H1 (cell line): ENCODE measurements around the gene ARNT2. TPM values are rescaled to one million over a fixed set of nuclear protein-coding genes. Genes with fewer than 3 reads are reported as not detected.

Experiments used
- CTCF ChIA-PET: fragments of 300-600 bp; sonication (Branson Sonifier 250); formaldehyde crosslinking; loops from one replicate; lab custom pipeline; 2021; ENCODE audit not compliant: partially characterized antibody; lab: Charles Lee
- POLR2A ChIA-PET: fragments of 300-600 bp; sonication (Branson Sonifier 250); formaldehyde crosslinking; loops from one replicate; lab custom pipeline; 2021; ENCODE audit warnings: inconsistent platforms; ENCODE audit not compliant: partially characterized antibody; lab: Charles Lee
- DNase-seq, 2 experiments: peaks; one replicate each; pipeline versions ENCODE4 v3.0.0 to v3.0.0-alpha.2; 2010 to 2022; ENCODE audit warnings: low spot score in 2 of 2, low read depth in 1 of 2, mixed read lengths in 1 of 2
- FAIRE-seq: peaks from 2 replicates; lab custom pipeline; 2011; peaks lifted over from hg19 to GRCh38; lab: Jason Lieb, UNC
- H2AFZ ChIP-seq: 2 replicates; pipeline ENCODE4 v1.8.1; 2012; ENCODE audit warnings: low read length, inconsistent platforms
- H2AK5ac ChIP-seq: 2 replicates; pipeline ENCODE4 v1.6.1; 2013; ENCODE audit warnings: low read depth, low read length
- H2BK120ac ChIP-seq: replicated peaks from 2 replicates; pipeline ENCODE3; 2013; ENCODE audit warnings: low read depth, low read length, inconsistent platforms
- H2BK12ac ChIP-seq: 2 replicates; pipeline ENCODE4 v1.6.1; 2013; ENCODE audit warnings: low read depth, low read length
- H2BK15ac ChIP-seq: 2 replicates; pipeline ENCODE4 v1.6.1; 2013; ENCODE audit warnings: low read length
- H2BK20ac ChIP-seq: 2 replicates; pipeline ENCODE4 v1.6.1; 2013; ENCODE audit warnings: low read length
- H2BK5ac ChIP-seq: 2 replicates; pipeline ENCODE4 v1.6.1; 2013; ENCODE audit warnings: low read depth, low read length
- H3K14ac ChIP-seq: 2 replicates; pipeline ENCODE4 v1.6.1; 2013; ENCODE audit warnings: inconsistent platforms; ENCODE audit not compliant: insufficient read length
- H3K18ac ChIP-seq: 2 replicates; pipeline ENCODE4 v1.6.1; 2013; ENCODE audit warnings: low read length; ENCODE audit errors: extremely low read depth
- H3K23ac ChIP-seq: 2 replicates; pipeline ENCODE4 v1.6.1; 2013; ENCODE audit warnings: inconsistent platforms; ENCODE audit not compliant: insufficient read length
- H3K23me2 ChIP-seq: 2 replicates; pipeline ENCODE4 v1.6.1; 2013; ENCODE audit warnings: low read depth, low read length
- H3K27ac ChIP-seq: 2 replicates; pipeline ENCODE4 v1.6.1; 2011; ENCODE audit warnings: low read depth, low read length, inconsistent platforms
- H3K27me3 ChIP-seq, 4 experiments: replicated peaks in 1 of 4; 1 replicate in 1 of 4; 2 replicates in 3 of 4; pipeline versions ENCODE4 v1.6.1 to v1.8.1; 2011 to 2013; ENCODE audit warnings: low read length in 3 of 4, mild to moderate bottlenecking in 3 of 4, inconsistent platforms in 2 of 4, mixed read lengths in 2 of 4, moderate library complexity in 1 of 4; ENCODE audit not compliant: control insufficient read depth in 3 of 4, insufficient read depth in 3 of 4; ENCODE audit errors: extremely low read depth in 1 of 4
- H3K36me3 ChIP-seq, 4 experiments: 2 replicates each; pipeline versions ENCODE4 v1.6.1 to v1.8.1; 2011 to 2013; ENCODE audit warnings: mild to moderate bottlenecking in 4 of 4, low read length in 3 of 4, moderate library complexity in 2 of 4, control low read depth in 1 of 4, inconsistent platforms in 1 of 4; ENCODE audit not compliant: insufficient read depth in 4 of 4, control insufficient read depth in 2 of 4
- H3K4ac ChIP-seq: replicated peaks from 2 replicates; pipeline ENCODE3; 2013; ENCODE audit warnings: low read length, low read depth, mixed read lengths, inconsistent platforms; ENCODE audit not compliant: insufficient read length
- H3K4me1 ChIP-seq, 4 experiments: replicated peaks in 1 of 4; 1 replicate in 1 of 4; 2 replicates in 3 of 4; pipeline versions ENCODE4 v1.6.1 to v1.8.1; 2011 to 2013; ENCODE audit warnings: low read length in 3 of 4, inconsistent platforms in 2 of 4, mixed read lengths in 1 of 4; ENCODE audit not compliant: insufficient read depth in 4 of 4, control insufficient read depth in 3 of 4
- H3K4me2 ChIP-seq, 2 experiments: 2 replicates each; pipeline versions ENCODE4 v1.6.1 to v1.8.1; 2011 to 2013; ENCODE audit warnings: low read depth in 2 of 2, low read length in 2 of 2, control low read depth in 1 of 2, inconsistent platforms in 1 of 2, mild to moderate bottlenecking in 1 of 2; ENCODE audit not compliant: insufficient read depth in 1 of 2
- H3K4me3 ChIP-seq, 4 experiments: fragments of 200-600, 300-600 bp in 1 of 4; sonication (generic), shearing (Covaris generic), sonication (Bioruptor Twin) in 1 of 4; 2 replicates each; pipeline versions ENCODE4 v1.5.1 to v1.8.1; 2011 to 2016; ENCODE audit warnings: low read length in 4 of 4, low read depth in 3 of 4, control low read depth in 2 of 4, inconsistent platforms in 2 of 4, mild to moderate bottlenecking in 2 of 4, mixed read lengths in 1 of 4, moderate library complexity in 1 of 4; ENCODE audit not compliant: insufficient read depth in 2 of 4; ENCODE audit errors: extremely low read depth in 1 of 4
- H3K56ac ChIP-seq: replicated peaks from 2 replicates; pipeline ENCODE3; 2013; ENCODE audit warnings: low read depth, mild to moderate bottlenecking, mixed read lengths, low read length, inconsistent platforms; ENCODE audit not compliant: insufficient read length
- H3K79me1 ChIP-seq: 2 replicates; pipeline ENCODE4 v1.6.1; 2013; ENCODE audit warnings: low read depth, low read length, control low read depth
- H3K79me2 ChIP-seq, 2 experiments: 2 replicates each; pipeline versions ENCODE4 v1.6.1 to v1.8.1; 2012 to 2013; ENCODE audit warnings: low read length in 2 of 2, mild to moderate bottlenecking in 2 of 2, inconsistent platforms in 1 of 2; ENCODE audit not compliant: insufficient read depth in 2 of 2, control insufficient read depth in 1 of 2
- H3K9ac ChIP-seq, 4 experiments: replicated peaks in 1 of 4; 1 replicate in 1 of 4; 2 replicates in 3 of 4; pipeline versions ENCODE4 v1.6.1 to v1.8.1; 2011 to 2013; ENCODE audit warnings: low read depth in 3 of 4, low read length in 3 of 4, control low read depth in 2 of 4, mild to moderate bottlenecking in 2 of 4, moderate library complexity in 2 of 4, inconsistent platforms in 1 of 4; ENCODE audit errors: extremely low read depth in 1 of 4
- H3K9me3 ChIP-seq, 2 experiments: 2 replicates each; pipeline versions ENCODE4 v1.6.1 to v1.8.1; 2012 to 2013; ENCODE audit warnings: mild to moderate bottlenecking in 2 of 2, moderate library complexity in 2 of 2, control low read depth in 1 of 2, inconsistent platforms in 1 of 2, low read depth in 1 of 2, low read length in 1 of 2, mixed read lengths in 1 of 2; ENCODE audit not compliant: insufficient read depth in 2 of 2
- H4K20me1 ChIP-seq, 2 experiments: replicated peaks in 1 of 2; 2 replicates each; pipeline versions ENCODE3 to v1.8.1; 2011 to 2013; ENCODE audit warnings: inconsistent platforms in 2 of 2, low read length in 2 of 2, mild to moderate bottlenecking in 1 of 2; ENCODE audit not compliant: insufficient read depth in 2 of 2, control insufficient read depth in 1 of 2
- H4K5ac ChIP-seq: 2 replicates; pipeline ENCODE4 v1.6.1; 2013; ENCODE audit warnings: low read length, low read depth, mixed read lengths, inconsistent platforms; ENCODE audit not compliant: insufficient read length
- H4K8ac ChIP-seq: 2 replicates; pipeline ENCODE4 v1.8.0; 2013; ENCODE audit warnings: mild to moderate bottlenecking, moderate library complexity, low read length, inconsistent platforms; ENCODE audit not compliant: insufficient read depth; ENCODE audit errors: extremely low read depth
- H4K91ac ChIP-seq: replicated peaks from 2 replicates; pipeline ENCODE3; 2013; ENCODE audit warnings: low read length, mixed read lengths, inconsistent platforms; ENCODE audit not compliant: insufficient read length
- CTCF ChIP-seq, 3 experiments: IDR thresholded peaks; 1 replicate in 2 of 3; 2 replicates in 1 of 3; pipeline versions ENCODE4 v1.5.1 to v1.6.1; 2011; ENCODE audit warnings: low read length in 3 of 3, mild to moderate bottlenecking in 3 of 3, inconsistent platforms in 2 of 3, low read depth in 1 of 3, moderate library complexity in 1 of 3; ENCODE audit not compliant: insufficient read depth in 1 of 3; ENCODE audit errors: control extremely low read depth in 1 of 3
- GTF2F1 ChIP-seq: IDR thresholded peaks from 2 replicates; pipeline ENCODE4 v1.6.1; 2012; ENCODE audit warnings: low read depth, low read length, improper control_type of control experiment, borderline replicate concordance
- KDM4A ChIP-seq: IDR thresholded peaks from one replicate; pipeline ENCODE4 v1.7.1; 2012; ENCODE audit warnings: low read depth, mild to moderate bottlenecking, moderate library complexity, low read length, inconsistent platforms; ENCODE audit not compliant: severe bottlenecking
- KDM5A ChIP-seq: fragments of 200-600 bp; IDR thresholded peaks from 2 replicates; pipeline ENCODE4 v1.7.1; 2012; ENCODE audit warnings: mild to moderate bottlenecking, low read length, inconsistent platforms, mixed read lengths
- POLR2AphosphoS5 ChIP-seq: IDR thresholded peaks from 2 replicates; pipeline ENCODE4 v1.6.1; 2011; ENCODE audit warnings: low read depth, low read length
- RAD21 ChIP-seq, 2 experiments: IDR thresholded peaks in 1 of 2; conservative IDR thresholded peaks in 1 of 2; 2 replicates each; pipeline ENCODE4 v1.6.1; 2011; ENCODE audit warnings: low read depth in 2 of 2, low read length in 2 of 2, improper control_type of control experiment in 1 of 2, inconsistent platforms in 1 of 2, mild to moderate bottlenecking in 1 of 2, moderate library complexity in 1 of 2
- SIN3A ChIP-seq, 2 experiments: IDR thresholded peaks in 1 of 2; conservative IDR thresholded peaks in 1 of 2; 2 replicates each; pipeline ENCODE4 v1.6.1; 2011 to 2012; ENCODE audit warnings: low read length in 2 of 2, improper control_type of control experiment in 1 of 2, low read depth in 1 of 2, mild to moderate bottlenecking in 1 of 2
- SUZ12 ChIP-seq: fragments of 200-600 bp; sonication (generic); IDR thresholded peaks from 2 replicates; pipeline ENCODE4 v1.6.1; 2012; ENCODE audit warnings: mild to moderate bottlenecking, inconsistent platforms, low read length, moderate library complexity, mixed read lengths
- WGBS, 2 experiments: shearing (Covaris generic) in 1 of 2; methylation state at CpG; one replicate each; pipeline versions ENCODE4 v1.1.6 to v1.1.7; 2013 to 2015; ENCODE audit warnings: low lambda C conversion rate in 2 of 2, mixed read lengths in 2 of 2, inconsistent platforms in 1 of 2, low coverage in 1 of 2, missing lambda C conversion rate in 1 of 2; ENCODE audit not compliant: insufficient replicate concordance in 2 of 2, insufficient coverage in 1 of 2, insufficient read length in 1 of 2; ENCODE audit errors: extremely low coverage in 1 of 2, missing lambda C conversion rate in 1 of 2; 5-methylcytosine and 5-hydroxymethylcytosine counted together
- polyA plus RNA-seq, 7 experiments: library from polyadenylated mRNA; depleted of rRNA in 3 of 7; stranded (reverse) in 5 of 7; unstranded in 2 of 7; fragments of >200 nt in 5 of 7; fragments of 200-250 nt in 2 of 7; gene quantifications; 1 replicate in 5 of 7; 2 replicates in 1 of 7; 4 replicates in 1 of 7; pipeline versions ENCODE4 v1.2.1 to v1.2.3, GENCODE V29; 2011 to 2013; ENCODE audit warnings: missing spikeins in 2 of 7, mixed read lengths in 2 of 7
- total RNA-seq: library from RNA; stranded (reverse); fragmentation: NEBNext Ultra II Directional; extraction: Animal tissue kit (Norgen Biotek cat#: 25700); gene quantifications from 2 replicates; pipeline ENCODE4 v1.2.1, GENCODE V29; 2021

Gene ARNT2
- total and polyA plus RNA-seq, 2 of the 8 experiments (the other 6 are each of a cell fraction or from before 2014, with no cell fraction given), result 9.5 to 14.6 TPM

- FAIRE-seq (peak; percentile 71), DNase-seq (no peak)
- Histone ChIP-seq H2BK120ac (no peak overlapping the region), H3K36me3 (no peaks in the 10 kb centered on the region), H3K79me1 (peaks cover 2% of the 10 kb centered on the region), H3K18ac (no peak overlapping the region), H3K4me1 (no peaks in the 10 kb centered on the region; a peak in 1 of 7 replicates), H3K27ac (no peak overlapping the region), H3K14ac (no peak overlapping the region), H3K23me2 (no peaks in the 10 kb centered on the region), H3K79me2 (peaks cover 0 to 2% of the 10 kb centered on the region in 2 experiments; a peak in 1 of 4 replicates), H3K4me2 (no peak overlapping the region), H2AK5ac (no peak overlapping the region), H3K56ac (no peak overlapping the region), H4K91ac (no peak overlapping the region), H4K5ac (no peak overlapping the region), H3K9ac (no peak overlapping the region), H2BK5ac (no peak overlapping the region), H2AFZ (no peak overlapping the region), H2BK20ac (no peak overlapping the region; the same call in 1 of the 2 replicates), H2BK12ac (0 out of 2 replicates have a peak overlapping the region, but pooled peaks have one; percentile 12), H3K4ac (no peak overlapping the region), H3K27me3 (no peaks in the 10 kb centered on the region), H3K23ac (no peak overlapping the region), H4K8ac (no peak overlapping the region), H3K4me3 (no peak overlapping the region), H4K20me1 (peaks cover 0 to 5% of the 10 kb centered on the region in 2 experiments), H3K9me3 (no peaks in the 10 kb centered on the region), H2BK15ac (no peak overlapping the region)
- WGBS, 2 experiments, result 55% methylated on average over 10 of the region's 10 CpGs; no CpG with 5 or more reads in 1 of the 2 experiments
- ChIA-PET POLR2A (interaction anchor here (1.6 kb wide), 1 partner anchor 14 kb away, joined by 4 read pairs; no protein-coding TSS in a partner anchor), CTCF (interaction anchor here (0.7 to 4.9 kb wide), 19 partner anchors 10 to 434 kb away, joined by 3 to 42 read pairs (median 4); no protein-coding TSS in a partner anchor)
- peak; percentile 38 to 85 (median 65) for TF ChIP-seq CTCF (IDR thresholded peaks at IDR 0.05; ENCODE audit: control extremely low read depth in 1 of 3, insufficient read depth in 1 of 3, low read depth in 1 of 3, low read length in 3 of 3)
- no peak for TF ChIP-seq SIN3A (conservative IDR thresholded peaks at IDR 0.05 in 1 of 2, IDR thresholded peaks at IDR 0.05 in 1 of 2; ENCODE audit: low read depth in 1 of 2, low read length in 2 of 2)
- peak; percentile 37 to 60; a peak in 3 of 4 replicates for TF ChIP-seq RAD21 (IDR thresholded peaks at IDR 0.05 in 1 of 2, conservative IDR thresholded peaks at IDR 0.05 in 1 of 2; ENCODE audit: low read depth in 2 of 2, low read length in 2 of 2)
- TF ChIP-seq KDM4A, result no peak
- TF ChIP-seq GTF2F1, result no peak
- no peak for TF ChIP-seq POLR2AphosphoS5
- no peak for TF ChIP-seq KDM5A
- TF ChIP-seq SUZ12, result no peak
These were observed 14.8 kb downstream of the ARNT2 start for GRCh38 chr15:80418892-80419537.
